GM20000 (cell line): ENCODE measurements around the gene TP53I13.

Experiments
- DNase-seq: peaks from one replicate; pipeline ENCODE4 v3.0.0; 2012; ENCODE audit warnings: low spot score
- TF ChIP-seq, protein P1 (sequence below): IDR thresholded peaks from 2 replicates; pipeline ENCODE4 v1.5.1; 2012; ENCODE audit warnings: mild to moderate bottlenecking, control low read depth; ENCODE audit errors: extremely low read depth, missing control alignments

Gene TP53I13

DNA sequence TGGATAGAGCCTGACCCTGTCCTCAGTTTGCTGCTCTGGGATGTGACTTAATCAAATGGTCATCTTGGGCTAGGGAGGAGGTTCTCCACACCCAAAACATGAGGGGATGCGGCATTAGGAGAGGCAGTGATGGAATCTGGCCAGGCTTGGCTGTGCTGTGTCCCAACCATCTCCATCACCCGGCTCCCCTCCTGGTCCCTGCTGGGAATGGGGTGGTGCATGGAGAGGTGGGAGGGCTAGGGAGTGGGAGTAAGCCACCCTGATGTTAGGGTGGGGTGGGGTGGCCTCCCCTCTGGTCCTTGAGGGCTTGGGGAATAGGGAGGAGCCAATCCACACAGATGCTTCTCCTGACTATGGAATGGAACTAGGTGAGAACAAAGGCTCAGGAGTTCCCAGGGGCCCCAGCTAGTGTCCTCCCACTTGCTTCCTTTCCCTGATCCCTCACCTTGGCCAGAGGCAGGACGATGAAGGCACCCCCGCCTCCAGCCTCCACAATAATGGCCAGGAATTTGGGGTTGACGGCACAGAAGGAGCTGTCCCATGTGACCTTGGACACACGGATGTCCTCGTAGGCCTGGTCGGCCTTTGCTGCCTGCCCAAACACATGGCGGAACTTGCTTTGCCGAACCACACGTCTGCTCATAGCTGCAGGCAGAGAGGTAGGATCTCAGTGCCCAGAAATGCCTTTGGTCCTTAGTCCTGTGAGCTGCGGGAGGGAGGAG lies 52.4 kb downstream of the TP53I13 start:
- TF ChIP-seq, protein P1, sequence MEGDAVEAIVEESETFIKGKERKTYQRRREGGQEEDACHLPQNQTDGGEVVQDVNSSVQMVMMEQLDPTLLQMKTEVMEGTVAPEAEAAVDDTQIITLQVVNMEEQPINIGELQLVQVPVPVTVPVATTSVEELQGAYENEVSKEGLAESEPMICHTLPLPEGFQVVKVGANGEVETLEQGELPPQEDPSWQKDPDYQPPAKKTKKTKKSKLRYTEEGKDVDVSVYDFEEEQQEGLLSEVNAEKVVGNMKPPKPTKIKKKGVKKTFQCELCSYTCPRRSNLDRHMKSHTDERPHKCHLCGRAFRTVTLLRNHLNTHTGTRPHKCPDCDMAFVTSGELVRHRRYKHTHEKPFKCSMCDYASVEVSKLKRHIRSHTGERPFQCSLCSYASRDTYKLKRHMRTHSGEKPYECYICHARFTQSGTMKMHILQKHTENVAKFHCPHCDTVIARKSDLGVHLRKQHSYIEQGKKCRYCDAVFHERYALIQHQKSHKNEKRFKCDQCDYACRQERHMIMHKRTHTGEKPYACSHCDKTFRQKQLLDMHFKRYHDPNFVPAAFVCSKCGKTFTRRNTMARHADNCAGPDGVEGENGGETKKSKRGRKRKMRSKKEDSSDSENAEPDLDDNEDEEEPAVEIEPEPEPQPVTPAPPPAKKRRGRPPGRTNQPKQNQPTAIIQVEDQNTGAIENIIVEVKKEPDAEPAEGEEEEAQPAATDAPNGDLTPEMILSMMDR, result no peak
- no peak for DNase-seq

DNA sequence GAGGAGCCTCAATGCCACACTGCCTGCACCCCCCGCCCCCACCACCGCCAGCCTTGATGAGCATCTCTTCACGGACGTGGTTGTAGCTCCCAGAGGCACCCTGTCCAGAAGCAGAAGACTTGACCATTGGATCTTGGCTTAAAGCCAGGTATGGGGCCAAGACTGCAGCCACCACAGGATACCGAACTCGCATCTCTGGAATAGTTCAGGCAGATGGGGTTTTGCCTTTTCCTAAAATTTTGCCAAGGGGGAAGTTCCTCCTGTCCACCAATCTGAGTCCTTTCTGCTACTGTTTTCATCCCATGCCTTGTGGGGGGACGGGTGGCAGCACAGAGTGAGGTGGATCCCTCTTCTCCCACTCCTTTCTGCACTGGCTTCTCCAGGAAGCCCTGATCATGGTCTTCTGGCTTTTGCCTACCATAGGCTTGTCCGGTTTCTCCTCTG lies 53.3 kb downstream of the TP53I13 start:
- TF ChIP-seq, protein P1, result no peak
- no peak for DNase-seq
